Mesothelial cell of epicardium (in vitro differentiated cells): Measurements from ENCODE around the gene ADRB1. TPM values are rescaled to one million over a fixed set of nuclear protein-coding genes. Genes with fewer than 3 reads are reported as not detected.

Experiments used
- DNase-seq, 2 experiments: peaks; one replicate each; pipeline ENCODE4 v3.0.0; 2021; ENCODE audit warnings: low spot score in 2 of 2; ENCODE audit not compliant: unreplicated experiment in 2 of 2
- H3K27ac Mint-ChIP-seq: 2 replicates; pipeline ENCODE4 v1.8.0; 2021; ENCODE audit warnings: mixed read lengths
- H3K27me3 Mint-ChIP-seq: 2 replicates; pipeline ENCODE4 v1.8.0; 2021; ENCODE audit warnings: low read depth, mixed read lengths
- H3K36me3 Mint-ChIP-seq: 2 replicates; pipeline ENCODE4 v1.8.0; 2021; ENCODE audit warnings: mixed read lengths
- H3K4me1 Mint-ChIP-seq: 2 replicates; pipeline ENCODE4 v1.8.0; 2021; ENCODE audit warnings: mixed read lengths
- H3K4me3 Mint-ChIP-seq: 2 replicates; pipeline ENCODE4 v1.8.0; 2021; ENCODE audit warnings: mild to moderate bottlenecking, moderate library complexity, mixed read lengths
- H3K9me3 Mint-ChIP-seq: 2 replicates; pipeline ENCODE4 v1.8.0; 2021; ENCODE audit warnings: mixed read lengths
- total RNA-seq: library from RNA; stranded (reverse); gene quantifications from 3 replicates; pipeline ENCODE4 v1.2.1, GENCODE V29; 2021
- TF ChIP-seq, protein P1 (sequence below): fragments of 200-600 bp; sonication (generic); IDR thresholded peaks from one replicate; pipeline ENCODE4 v1.5.0; 2021; ENCODE audit warnings: antibody characterized with exemption; ENCODE audit not compliant: unreplicated experiment

ADRB1 gene
- total RNA-seq, 1 donor from 2014 or later = 0.18 TPM

DNA sequence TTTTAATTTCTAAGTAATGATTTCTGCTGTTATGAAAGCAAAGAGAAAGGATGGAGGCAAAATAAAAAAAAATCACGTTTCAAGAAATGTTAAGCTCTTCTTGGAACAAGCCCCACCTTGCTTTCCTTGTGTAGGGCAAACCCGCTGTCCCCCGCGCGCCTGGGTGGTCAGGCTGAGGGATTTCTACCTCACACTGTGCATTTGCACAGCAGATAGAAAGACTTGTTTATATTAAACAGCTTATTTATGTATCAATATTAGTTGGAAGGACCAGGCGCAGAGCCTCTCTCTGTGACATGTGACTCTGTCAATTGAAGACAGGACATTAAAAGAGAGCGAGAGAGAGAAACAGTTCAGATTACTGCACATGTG is 2.4 kb downstream of the ADRB1 start:
- no peaks in the 10 kb centered on the region for H3K36me3 Mint-ChIP-seq
- TF ChIP-seq, protein P1, sequence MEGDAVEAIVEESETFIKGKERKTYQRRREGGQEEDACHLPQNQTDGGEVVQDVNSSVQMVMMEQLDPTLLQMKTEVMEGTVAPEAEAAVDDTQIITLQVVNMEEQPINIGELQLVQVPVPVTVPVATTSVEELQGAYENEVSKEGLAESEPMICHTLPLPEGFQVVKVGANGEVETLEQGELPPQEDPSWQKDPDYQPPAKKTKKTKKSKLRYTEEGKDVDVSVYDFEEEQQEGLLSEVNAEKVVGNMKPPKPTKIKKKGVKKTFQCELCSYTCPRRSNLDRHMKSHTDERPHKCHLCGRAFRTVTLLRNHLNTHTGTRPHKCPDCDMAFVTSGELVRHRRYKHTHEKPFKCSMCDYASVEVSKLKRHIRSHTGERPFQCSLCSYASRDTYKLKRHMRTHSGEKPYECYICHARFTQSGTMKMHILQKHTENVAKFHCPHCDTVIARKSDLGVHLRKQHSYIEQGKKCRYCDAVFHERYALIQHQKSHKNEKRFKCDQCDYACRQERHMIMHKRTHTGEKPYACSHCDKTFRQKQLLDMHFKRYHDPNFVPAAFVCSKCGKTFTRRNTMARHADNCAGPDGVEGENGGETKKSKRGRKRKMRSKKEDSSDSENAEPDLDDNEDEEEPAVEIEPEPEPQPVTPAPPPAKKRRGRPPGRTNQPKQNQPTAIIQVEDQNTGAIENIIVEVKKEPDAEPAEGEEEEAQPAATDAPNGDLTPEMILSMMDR = no peak
- no peak overlapping the region for H3K27ac Mint-ChIP-seq
- peaks cover 91% of the 10 kb centered on the region for H3K27me3 Mint-ChIP-seq
- DNase-seq = no peak
- H3K4me1 Mint-ChIP-seq = peaks cover 11% of the 10 kb centered on the region
- no peaks in the 10 kb centered on the region for H3K9me3 Mint-ChIP-seq
- H3K4me3 Mint-ChIP-seq = no peak overlapping the region

- Mint-ChIP-seq H3K4me3 (no peak overlapping the region), H3K36me3 (no peaks in the 10 kb centered on the region), H3K4me1 (peaks cover 6% of the 10 kb centered on the region), H3K27ac (no peak overlapping the region), H3K27me3 (peaks cover 88% of the 10 kb centered on the region), H3K9me3 (no peaks in the 10 kb centered on the region)
- TF ChIP-seq, protein P1 = no peak
- no peak for DNase-seq
Measured at GRCh38 chr10:114048472-114048871, 4.8 kb downstream of the ADRB1 start.

- Mint-ChIP-seq H3K4me3 (no peak overlapping the region), H3K9me3 (no peaks in the 10 kb centered on the region), H3K27ac (no peak overlapping the region), H3K36me3 (no peaks in the 10 kb centered on the region), H3K4me1 (no peaks in the 10 kb centered on the region), H3K27me3 (peaks cover 73% of the 10 kb centered on the region)
- TF ChIP-seq, protein P1 = no peak
- no peak for DNase-seq
Measured at GRCh38 chr10:114051714-114052113, 8.0 kb downstream of the ADRB1 start.

GRCh38 chr10:114052255-114052654 is 8.6 kb downstream of the ADRB1 start:
- DNase-seq = no peak
- no peak overlapping the region for H3K27ac Mint-ChIP-seq
- peaks cover 70% of the 10 kb centered on the region for H3K27me3 Mint-ChIP-seq
- H3K9me3 Mint-ChIP-seq = no peaks in the 10 kb centered on the region
- H3K4me1 Mint-ChIP-seq = no peaks in the 10 kb centered on the region
- TF ChIP-seq, protein P1 = no peak
- no peaks in the 10 kb centered on the region for H3K36me3 Mint-ChIP-seq
- no peak overlapping the region for H3K4me3 Mint-ChIP-seq

- Mint-ChIP-seq H3K36me3 (no peaks in the 10 kb centered on the region), H3K27me3 (peaks cover 55% of the 10 kb centered on the region), H3K9me3 (no peaks in the 10 kb centered on the region), H3K4me1 (peaks cover 1% of the 10 kb centered on the region), H3K27ac (no peak overlapping the region), H3K4me3 (no peak overlapping the region)
- DNase-seq = no peak
- TF ChIP-seq, protein P1 = no peak
Measured at GRCh38 chr10:114053946-114054345, 10.3 kb downstream of the ADRB1 start.

GRCh38 chr10:114057855-114058254 is 14.2 kb downstream of the ADRB1 start:
- TF ChIP-seq, protein P1 = no peak
- Mint-ChIP-seq H3K4me3 (no peak overlapping the region), H3K36me3 (no peaks in the 10 kb centered on the region), H3K4me1 (peaks cover 14% of the 10 kb centered on the region), H3K27ac (no peak overlapping the region), H3K27me3 (peaks cover 21% of the 10 kb centered on the region), H3K9me3 (no peaks in the 10 kb centered on the region)
- no peak for DNase-seq
